Activated naive CD4-positive, alpha-beta T cell treated with anti-CD3 and anti-CD28 coated beads, Interleukin-2, amount 50 U/mL, for 16 hours (primary cell): ENCODE data around the gene DCLK1.

Experiments
- DNase-seq: peaks from one replicate; pipeline ENCODE4 v3.0.0-alpha.2; 2020

DCLK1 gene

DNA sequence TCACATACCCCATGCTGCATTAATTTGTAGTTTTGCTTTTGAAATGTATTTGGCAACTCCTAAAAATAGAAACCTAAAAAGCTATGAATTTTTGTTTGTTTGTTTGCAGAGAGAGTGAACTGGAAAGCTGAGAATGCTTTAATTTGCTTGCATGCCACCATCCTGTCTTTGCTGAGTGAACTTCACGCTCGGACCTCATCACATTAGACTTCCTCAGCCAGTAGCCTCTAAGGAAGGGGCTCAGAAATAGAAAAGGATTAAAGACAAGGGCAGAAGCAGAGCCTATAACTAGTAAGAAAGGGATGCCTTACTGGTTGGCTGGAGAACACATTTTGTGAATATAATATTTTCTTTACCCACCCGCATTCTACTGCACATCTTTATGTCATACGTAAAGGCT lies 275.1 kb downstream of the DCLK1 start:
- no peak for DNase-seq

DNA sequence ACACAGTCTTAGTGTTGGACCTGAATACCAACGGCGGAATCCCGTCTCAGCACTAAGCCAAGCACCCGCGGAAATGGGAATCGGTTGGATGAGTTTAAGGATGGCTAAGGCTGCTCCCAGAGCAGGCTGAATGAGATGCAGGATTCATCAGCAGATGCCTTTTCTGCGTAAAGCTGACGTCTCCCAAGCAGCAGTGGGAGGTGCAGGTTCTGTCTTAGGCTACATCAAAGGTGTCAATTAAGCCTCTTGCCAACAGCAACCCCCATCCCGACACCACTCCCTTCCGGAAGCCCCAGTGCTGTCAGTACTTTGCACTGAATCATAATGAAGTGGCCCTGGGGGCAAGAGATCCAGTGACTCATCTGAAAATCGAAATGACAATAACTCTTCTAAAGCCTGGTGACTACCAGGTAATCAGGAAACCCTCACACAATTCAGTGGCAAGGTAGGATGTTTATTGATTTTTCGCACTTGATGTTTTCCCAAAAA lies 275.6 kb downstream of the DCLK1 start:
- DNase-seq, result no peak

DNA sequence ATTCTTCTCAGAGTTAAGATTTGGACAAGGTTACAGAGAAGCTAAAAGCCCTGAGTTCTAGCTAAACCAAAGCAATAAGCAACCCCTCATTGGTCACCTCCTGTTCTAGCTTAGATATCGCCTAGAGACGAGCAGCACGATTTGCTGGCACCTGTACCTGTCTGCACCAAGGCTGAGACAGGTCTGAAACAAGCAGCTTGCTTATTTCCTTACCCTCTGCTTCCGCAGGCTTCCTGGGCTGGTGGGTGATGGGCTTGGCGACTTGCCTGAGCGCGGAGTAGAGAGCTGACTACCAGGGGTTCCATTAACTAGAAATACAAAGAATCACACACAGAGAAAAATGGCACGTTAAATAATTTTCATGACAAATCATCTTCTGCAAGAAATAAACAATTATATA lies 276.9 kb downstream of the DCLK1 start:
- DNase-seq, result no peak

DNA sequence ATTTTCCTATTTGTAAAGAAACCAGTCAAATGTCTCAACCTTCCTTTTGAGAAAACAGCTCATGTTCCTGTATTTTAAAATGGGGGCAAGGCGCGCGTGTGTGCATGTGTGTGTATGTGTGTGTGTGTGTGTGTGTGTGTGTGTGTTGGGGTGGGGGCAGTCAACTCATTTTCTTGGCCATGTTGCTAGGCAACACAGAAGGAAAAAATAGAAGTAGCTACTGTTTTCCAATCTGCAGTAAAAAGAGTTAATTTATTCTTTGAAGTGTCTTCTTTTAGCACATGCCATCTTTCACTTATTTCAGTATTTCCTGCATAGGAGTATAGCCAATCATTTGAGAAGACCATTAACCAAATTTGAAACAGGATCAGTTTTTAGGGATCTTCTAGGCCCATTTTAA lies 279.3 kb downstream of the DCLK1 start:
- no peak for DNase-seq

DNA sequence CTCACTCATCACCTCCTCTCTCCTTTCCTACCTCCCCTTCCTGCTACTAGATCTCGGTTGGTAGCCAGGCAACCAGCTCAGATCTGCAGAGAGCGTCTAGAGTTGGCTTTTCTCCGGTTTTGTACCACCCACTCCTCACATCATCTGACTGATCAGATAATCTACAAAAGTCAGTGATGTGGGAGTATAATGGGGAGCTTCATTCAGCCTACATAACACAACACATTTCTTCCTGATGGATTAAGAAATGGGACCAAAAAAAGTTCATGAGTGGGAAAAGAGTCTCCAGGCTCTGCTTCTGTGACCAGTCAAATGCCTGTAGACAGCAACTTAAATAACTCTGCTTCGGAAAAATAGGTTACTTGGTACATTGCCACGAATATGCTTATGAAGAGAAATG lies 279.8 kb downstream of the DCLK1 start:
- no peak for DNase-seq

DNA sequence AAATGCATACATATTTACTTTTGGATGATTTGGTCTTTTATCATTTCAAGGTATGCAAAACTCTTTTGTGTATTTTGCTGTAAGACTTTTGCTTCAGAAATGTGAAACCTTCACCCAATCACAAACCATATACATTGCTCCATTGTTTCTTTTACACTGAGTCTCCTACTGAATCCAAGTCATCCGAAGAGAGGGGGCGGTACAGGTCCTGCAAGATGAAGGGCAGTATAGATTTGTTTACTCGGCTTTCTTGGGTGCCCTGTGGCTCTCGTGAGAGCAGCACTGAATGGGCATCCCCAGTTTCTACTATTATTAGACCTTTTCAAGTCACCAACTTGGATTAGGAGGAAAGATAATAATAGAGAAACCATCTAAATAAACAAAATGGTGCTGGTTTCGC lies 280.6 kb downstream of the DCLK1 start:
- no peak for DNase-seq

DNA sequence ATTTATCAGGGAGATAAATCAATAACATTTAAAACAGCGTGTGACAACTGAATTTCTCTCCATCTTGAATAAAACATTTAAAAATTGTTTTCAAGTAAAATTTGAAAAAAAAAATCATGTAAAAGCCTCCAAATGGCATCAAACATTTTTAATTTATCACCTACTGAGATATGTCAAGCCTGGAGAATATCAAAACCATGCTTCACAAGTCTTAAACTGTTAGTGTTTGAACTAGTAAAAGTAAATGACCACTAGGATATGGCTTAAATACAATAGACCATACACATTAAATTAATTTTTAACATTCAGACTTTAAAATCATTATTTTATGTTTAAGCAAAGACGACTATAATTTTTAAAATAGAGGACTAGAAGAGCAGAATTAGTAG lies 281.9 kb downstream of the DCLK1 start:
- DNase-seq, result no peak

DNA sequence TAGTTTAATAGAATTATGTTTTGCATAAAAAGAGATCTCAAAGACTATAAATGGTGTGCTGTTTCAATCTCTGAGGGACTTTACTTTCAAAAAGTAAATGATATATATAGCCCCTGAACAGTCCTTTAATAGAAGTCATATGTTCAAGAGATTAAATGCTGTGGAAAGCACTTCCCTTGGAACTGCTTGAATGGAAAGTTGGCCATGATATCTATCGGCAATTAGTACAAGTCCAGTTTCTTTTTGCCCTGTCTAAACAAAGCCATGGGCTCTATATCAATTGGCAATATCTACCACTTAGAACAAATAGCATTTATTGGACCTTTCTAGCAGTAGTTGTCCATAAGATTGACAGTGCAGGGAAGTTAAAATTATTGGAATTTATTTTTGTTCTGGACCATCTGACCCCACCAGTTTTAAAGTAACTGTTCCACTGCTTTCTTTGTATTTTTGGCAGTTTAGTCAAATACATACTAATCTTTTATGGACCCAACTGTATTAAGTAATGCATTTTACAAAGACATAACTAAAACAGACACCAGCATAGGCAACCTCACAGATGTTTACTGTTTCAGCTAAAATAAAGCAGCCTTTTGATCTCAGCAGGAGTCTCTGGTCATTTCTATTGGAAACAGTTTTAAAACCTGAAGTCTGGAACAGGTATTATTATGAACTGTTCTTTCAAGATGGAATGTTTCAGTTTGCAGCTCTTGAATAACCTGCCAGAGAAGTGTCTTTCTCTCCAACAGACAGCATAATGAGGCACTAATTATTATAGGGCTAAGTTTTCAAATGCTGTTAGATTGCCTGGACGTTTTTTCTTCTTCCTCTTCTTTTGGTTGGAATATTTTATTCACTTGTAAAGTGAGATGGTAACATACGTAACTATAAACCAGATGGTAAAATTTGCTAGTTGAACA lies 282.6 kb downstream of the DCLK1 start:
- no peak for DNase-seq

DNA sequence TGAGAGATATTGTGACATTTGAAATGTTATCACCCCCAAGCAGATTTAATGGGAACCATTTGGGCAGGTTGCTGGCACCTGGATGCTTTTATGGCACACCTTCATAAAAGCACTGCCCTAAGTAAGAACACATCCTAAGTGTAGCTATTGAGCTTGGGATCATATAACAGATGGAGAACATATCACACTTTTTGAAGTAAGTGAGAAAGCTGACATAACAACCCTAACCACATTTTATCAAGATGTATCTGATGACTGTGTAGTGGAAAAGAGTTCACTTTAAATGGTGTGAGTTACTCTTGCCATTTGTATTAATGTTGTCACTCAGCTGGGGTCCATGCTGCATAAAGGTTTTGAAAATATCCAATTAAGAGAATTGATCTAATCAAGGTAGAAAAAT lies 287.9 kb downstream of the DCLK1 start:
- DNase-seq, result no peak

DNA sequence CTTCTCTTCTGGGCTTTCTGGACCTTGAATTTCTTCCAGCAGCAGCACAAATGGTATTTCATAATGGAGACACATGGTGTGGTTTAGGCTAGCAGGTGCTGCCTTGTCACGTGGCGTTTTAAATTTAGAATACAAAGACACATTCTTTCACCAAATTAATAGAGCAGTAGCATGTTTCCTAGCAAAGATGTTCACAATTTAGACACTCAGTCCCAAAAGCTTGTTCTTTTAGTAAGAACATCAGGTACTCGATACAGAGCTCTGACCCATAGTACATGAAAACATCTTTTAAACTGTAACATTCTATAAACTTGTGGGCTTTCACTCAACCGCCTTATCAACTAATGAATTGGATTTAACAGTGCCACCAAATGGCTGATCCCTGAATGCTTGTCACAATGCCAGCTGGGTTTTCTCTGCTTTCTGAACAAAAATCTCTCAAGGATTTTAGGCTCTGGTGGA lies 290.1 kb downstream of the DCLK1 start:
- no peak for DNase-seq

DNA sequence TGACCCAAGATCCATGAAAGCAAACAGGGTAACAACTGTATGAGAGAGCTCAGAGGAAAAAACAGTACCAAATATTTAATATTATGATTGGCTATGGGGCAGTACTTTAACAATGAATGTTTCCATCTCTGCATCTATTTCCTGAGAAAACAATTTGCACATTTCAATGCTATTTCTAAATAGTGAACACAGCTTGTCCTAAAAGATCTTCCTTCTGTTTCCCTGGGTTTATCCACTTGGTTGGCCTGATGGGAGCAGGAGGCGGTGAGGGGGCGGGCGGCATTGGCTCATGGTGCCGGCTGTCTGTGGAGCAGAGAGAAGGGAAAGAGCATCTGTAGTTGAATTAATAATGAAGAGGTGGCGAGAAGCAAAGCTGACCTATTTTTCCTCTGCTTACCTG lies 291.4 kb downstream of the DCLK1 start:
- DNase-seq, result no peak

DNA sequence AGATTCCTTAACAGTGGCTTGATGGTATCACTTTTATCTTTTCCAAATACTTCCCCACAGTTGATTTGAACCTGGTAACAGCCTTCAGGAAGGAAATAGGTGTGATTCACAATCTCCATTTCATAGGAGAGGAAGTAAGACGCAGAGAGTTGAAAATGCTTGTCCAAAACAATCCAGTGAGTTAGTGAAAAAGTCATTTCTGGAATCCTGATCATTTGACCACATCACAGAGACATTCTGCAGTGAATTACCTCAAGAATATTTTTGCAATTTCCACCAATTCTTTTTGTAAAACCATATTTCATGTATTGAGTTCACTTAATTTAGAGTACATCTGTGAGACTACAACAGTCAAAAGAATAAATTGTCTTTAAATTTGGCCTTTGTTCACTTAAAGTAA lies 292.8 kb downstream of the DCLK1 start:
- no peak for DNase-seq

DNA sequence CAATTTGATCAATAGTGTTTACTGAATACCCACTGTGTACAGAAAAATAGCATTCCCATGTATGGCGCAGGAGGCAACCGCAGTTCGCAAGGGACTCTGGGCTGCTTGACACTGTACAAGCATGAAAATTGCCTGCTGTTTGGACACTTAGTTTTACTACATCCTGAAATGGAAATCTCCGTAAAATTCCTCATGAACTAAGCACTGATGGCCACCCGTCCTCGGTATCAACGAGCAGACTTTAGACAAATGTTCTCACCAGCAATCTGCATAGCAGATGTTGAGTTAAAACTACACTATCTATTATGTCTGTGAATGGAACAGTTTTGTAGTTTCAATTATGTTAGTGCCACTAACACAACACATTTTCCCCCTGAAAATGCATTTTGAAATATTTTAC lies 294.7 kb downstream of the DCLK1 start:
- DNase-seq, result no peak

DNA sequence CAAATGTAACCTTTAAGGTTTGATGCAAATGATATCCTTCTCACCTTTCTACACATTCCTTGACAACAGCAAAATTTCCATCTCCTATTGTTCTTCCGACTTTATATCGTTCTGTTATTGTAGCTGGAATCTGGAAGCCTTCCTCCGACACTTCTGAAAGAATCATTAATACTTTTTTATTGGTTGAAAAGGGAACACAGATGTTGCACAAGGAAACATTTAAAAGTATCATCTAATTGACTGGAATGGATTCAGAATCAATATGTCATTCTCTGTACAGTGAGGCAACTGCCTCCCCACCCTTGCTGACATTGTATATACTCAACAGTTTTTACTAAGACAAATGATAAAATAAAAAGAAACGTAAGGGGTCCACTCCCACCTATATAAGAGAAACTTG lies 295.2 kb downstream of the DCLK1 start:
- no peak for DNase-seq

DNA sequence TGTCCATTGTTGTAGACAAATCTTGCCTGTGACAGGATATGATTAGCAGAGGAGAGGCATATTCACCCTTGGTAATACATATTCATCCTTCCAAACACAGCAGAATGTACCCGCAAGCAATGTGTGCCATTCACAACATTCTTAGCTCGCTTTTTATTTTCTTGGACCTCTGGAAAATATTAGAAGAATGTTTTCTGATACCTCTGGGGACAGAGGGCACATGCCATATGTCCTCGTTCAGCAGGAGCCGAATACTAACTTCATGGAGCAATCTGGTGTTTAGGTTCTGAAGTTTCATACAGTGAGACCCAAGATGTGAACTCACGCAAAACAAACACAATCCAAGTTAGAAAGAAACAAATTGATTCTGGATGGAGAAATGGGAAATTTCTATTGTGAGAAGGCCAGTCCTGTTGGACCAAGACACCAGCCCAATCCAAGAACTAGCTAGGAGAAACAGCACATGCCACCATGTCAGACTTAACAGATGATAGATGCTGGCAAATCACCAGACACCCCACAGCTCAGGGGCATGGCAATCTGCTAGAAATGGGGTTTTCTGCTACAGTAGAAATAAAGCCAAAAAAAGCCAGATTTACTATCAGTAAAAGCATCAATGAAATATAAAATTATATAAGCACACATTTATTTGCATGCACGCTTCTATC lies 297.4 kb downstream of the DCLK1 start:
- no peak for DNase-seq

DNA sequence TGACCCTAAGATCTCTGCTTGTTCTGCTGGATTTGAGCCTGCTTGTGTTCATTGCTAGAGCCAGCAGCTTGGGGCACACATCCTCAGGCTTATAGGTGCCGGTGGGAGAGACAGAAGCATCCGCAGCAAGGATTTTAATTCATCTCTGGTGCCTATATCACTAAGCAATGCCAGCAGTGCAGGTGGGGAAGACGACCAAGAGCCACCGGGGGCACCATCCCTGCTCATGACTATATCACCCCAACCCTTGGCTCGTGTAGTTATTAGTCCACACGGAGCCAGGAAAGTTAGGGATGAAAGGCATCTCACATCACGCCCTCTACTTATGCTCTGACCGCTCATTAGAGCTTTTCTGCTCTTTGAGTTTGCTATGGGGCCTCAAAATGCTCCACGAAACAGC lies 298.2 kb downstream of the DCLK1 start:
- DNase-seq, result no peak

DNA sequence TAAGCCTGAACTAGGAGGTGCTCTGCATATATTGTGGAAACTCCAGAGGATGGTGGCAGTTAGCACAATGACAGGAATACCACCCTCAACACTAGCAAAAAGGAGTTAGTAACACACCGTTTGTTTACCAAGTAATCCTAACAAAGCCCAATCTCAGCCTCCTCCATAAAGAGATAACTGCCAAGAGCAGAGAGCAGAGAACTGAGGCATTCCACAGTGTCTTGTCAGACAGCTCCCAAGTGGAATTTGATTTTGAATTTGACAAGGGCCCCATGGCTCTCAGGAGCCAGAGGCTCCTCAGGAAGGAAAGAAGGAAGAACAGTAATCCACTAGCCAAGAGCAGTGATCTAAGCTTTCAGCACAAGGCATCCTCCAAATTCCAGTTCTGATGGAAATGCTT lies 298.6 kb downstream of the DCLK1 start:
- no peak for DNase-seq

DNA sequence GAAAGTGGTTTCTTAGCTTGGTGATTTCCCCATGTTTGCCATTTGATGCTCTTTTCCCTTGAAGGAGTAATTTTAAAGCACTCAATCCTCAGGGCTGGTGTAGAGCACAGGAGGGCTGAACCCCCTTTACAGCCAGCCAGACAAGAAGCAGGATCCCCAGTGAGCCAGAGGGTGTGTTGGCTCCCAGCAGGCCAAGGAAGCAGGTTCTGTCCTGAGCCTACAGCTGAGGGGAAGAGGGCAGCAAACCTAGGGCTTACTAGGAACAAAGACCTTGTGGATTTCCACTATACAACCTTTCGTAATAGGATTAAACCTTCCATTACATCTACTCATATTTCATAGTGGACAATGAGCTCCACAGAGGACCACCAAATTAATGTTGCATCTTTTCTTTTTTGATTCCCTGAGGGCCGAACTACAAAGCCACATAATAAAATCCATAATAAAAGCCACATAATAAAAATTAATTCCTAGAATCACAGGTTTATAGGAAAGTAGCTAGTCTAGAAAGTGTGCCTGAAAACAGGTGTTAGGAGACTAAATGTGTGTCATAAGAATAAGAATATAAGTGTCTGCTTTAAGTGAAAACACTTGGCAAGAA lies 300.2 kb downstream of the DCLK1 start:
- DNase-seq, result no peak

DNA sequence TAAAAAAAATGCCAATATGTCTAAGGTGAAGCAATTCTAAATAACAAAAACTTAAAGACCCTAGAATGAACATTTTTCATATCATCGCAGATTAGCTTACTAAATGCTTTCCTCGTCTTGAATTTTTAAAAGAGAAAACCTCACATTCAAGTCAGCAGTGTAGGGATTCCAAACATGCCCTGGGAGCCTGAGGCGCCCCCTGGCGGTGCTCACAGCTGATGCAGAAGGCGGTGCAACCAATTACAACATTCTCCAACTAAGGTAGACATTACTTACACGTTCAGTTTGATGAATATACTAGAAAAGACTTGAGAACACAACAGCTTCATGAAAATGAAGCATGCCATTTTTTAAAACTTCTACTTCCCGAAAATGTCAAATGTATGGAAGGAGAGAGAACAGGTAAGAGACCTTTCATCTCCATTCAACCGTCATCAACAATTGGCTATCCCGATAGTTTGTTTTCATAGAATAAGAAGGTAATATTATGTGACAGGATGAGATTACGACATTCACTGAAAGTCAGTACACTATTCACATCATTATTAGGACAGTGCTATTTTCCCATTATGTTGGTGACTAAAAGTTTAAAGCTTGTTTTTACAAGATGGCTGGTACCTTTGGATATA lies 304.4 kb downstream of the DCLK1 start:
- DNase-seq, result no peak

DNA sequence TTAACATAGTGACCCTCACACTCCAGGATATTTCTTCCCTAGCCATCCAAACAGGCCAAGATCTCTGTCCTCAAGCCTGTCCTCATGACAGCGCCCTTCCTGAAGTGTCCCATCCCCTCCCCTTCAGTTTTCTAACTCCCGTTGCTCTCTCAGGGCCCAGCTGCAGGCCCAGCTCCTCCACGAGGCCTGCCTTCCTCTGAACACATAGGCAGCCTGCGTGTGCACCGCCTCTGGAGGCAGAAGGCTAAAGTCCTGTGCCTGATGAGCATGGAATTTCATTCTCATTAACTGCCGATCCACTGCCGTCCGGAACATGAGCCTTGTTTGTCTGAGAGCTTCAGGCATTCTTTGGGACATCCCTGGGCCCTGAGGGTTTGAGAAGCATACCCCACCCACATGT lies 306.4 kb downstream of the DCLK1 start:
- no peak for DNase-seq

DNA sequence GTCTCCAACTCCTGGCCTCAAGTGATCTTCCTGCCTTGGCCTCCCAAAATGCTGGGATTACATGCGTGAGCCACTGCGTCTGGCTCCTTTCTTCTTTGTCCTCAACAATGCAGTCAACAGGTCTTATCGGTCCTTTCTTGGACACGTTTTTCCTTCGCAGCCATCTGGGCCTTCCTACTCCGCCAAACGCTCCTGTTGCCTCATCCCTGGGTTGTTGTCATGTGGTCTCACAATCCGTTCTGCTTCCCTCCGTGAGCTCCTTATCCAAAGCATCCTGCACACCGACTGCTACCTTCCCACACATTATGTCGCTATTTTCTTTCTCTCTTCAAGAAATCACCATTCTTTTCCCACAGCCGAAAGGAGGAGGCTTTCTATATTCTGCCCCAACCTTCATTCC lies 306.8 kb downstream of the DCLK1 start:
- DNase-seq, result no peak

DNA sequence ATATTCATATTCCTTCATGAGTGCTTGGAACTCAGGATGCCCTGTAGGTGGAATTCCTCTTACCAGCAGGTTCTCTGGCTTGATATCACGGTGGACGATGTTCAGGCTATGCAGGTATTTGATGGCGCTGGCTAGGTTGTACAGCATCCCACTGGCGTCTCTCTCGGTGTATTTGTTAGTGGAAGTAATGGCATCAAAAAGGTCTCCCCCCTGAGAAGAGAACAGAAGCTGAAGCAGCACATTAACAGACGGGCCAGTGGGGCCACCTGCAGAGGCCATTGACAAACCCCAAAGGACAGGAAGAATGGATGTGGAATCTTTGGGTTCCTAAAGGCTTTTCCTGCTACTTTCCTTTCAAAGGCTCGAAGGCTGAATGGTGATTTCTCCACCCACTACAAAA lies 308.5 kb downstream of the DCLK1 start:
- no peak for DNase-seq

DNA sequence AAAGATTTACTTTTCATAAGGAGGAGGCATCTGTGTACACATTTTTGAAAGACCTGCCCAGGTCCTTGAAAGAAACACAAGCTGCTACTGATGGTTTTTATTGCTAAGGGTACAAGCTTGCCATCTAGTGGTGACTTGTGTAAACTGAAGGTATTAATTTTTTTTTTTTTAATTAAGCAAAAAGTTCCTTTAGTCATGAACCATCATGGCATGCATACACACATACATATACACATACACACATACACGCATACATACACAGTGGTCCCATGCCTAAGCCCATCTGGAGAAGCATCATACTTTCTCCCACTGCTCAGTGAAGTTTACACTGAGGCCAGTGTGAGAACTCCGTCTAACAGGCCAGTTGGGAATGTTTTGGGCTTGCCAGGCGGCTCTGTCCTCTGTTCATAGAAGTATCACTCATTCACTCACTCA lies 312.5 kb downstream of the DCLK1 start:
- DNase-seq, result no peak
